SK-N-SH treated with all-trans-retinoic acid at 6 μM for 48 hours (cell line): ENCODE data around the gene KAZALD1.

Experiments
- ATAC-seq: fragments of 200-7000 bp; cut with Tn5 transposase; 3 replicates; pipeline ENCODE4 v1.9.1; 2020; ENCODE audit warnings: mild to moderate bottlenecking, moderate library complexity
- ARNTL ChIP-seq: fragments of 450-650 bp; formaldehyde crosslinking; IDR thresholded peaks from 2 replicates; pipeline ENCODE4 v1.5.0; 2020; ENCODE audit warnings: low read depth, mild to moderate bottlenecking, moderate library complexity, borderline replicate concordance
- CREB5 ChIP-seq: fragments of 250-450 bp; sonication (Bioruptor Pico); IDR thresholded peaks from 2 replicates; pipeline ENCODE4 v1.5.1; 2020; ENCODE audit warnings: low read depth, mild to moderate bottlenecking, moderate library complexity
- CSDC2 ChIP-seq: fragments of 250-450 bp; sonication (Bioruptor Pico); IDR thresholded peaks from 2 replicates; pipeline ENCODE4 v1.5.0; 2020; ENCODE audit warnings: mild to moderate bottlenecking, moderate library complexity
- GLIS3 ChIP-seq: fragments of 250-450 bp; sonication (Bioruptor Pico); IDR thresholded peaks from 2 replicates; pipeline ENCODE4 v1.5.0; 2020; ENCODE audit warnings: mild to moderate bottlenecking, moderate library complexity
- ISL1 ChIP-seq: fragments of 250-450 bp; sonication (Bioruptor Pico); IDR thresholded peaks from 2 replicates; pipeline ENCODE4 v2.1.2; 2022; ENCODE audit warnings: mild to moderate bottlenecking, moderate library complexity
- PATZ1 ChIP-seq: fragments of 250-450 bp; sonication (Bioruptor Pico); IDR thresholded peaks from 2 replicates; pipeline ENCODE4 v1.8.0; 2020; ENCODE audit warnings: mild to moderate bottlenecking, moderate library complexity, borderline replicate concordance
- PPARA ChIP-seq: fragments of 250-450 bp; sonication (Bioruptor Pico); IDR thresholded peaks from 2 replicates; pipeline ENCODE4 v1.5.0; 2020; ENCODE audit warnings: mild to moderate bottlenecking, borderline replicate concordance
- RARB ChIP-seq: fragments of 250-450 bp; sonication (Bioruptor Pico); IDR thresholded peaks from 2 replicates; pipeline ENCODE4 v1.8.0; 2021; ENCODE audit warnings: mild to moderate bottlenecking, moderate library complexity
- SNAI2 ChIP-seq: fragments of 250-450 bp; sonication (Bioruptor Pico); IDR thresholded peaks from 2 replicates; pipeline ENCODE4 v1.5.0; 2020; ENCODE audit warnings: mild to moderate bottlenecking, moderate library complexity
- TCF4 ChIP-seq: fragments of 250-450 bp; sonication (Bioruptor Pico); IDR thresholded peaks from 2 replicates; pipeline ENCODE4 v1.8.0; 2021; ENCODE audit warnings: mild to moderate bottlenecking, moderate library complexity, borderline replicate concordance
- TSHZ2 ChIP-seq: fragments of 250-450 bp; sonication (Bioruptor Pico); IDR thresholded peaks from 2 replicates; pipeline ENCODE4 v1.5.0; 2020; ENCODE audit warnings: mild to moderate bottlenecking, moderate library complexity
- ZC3H10 ChIP-seq: fragments of 250-450 bp; sonication (Bioruptor Pico); IDR thresholded peaks from 2 replicates; pipeline ENCODE4 v1.5.1; 2021; ENCODE audit warnings: mild to moderate bottlenecking, moderate library complexity
- ZFP3 ChIP-seq: fragments of 250-450 bp; sonication (Bioruptor Pico); IDR thresholded peaks from 2 replicates; pipeline ENCODE4 v1.5.0; 2020; ENCODE audit warnings: mild to moderate bottlenecking, moderate library complexity
- ZFP30 ChIP-seq: fragments of 450-650 bp; formaldehyde crosslinking; IDR thresholded peaks from 2 replicates; pipeline ENCODE4 v1.5.0; 2022; ENCODE audit warnings: mild to moderate bottlenecking, moderate library complexity
- ZNF565 ChIP-seq: fragments of 450-650 bp; formaldehyde crosslinking; conservative IDR thresholded peaks from 2 replicates; pipeline ENCODE4 v1.5.0; 2020; ENCODE audit warnings: low read depth, mild to moderate bottlenecking, moderate library complexity
- ZNF70 ChIP-seq: fragments of 450-650 bp; formaldehyde crosslinking; IDR thresholded peaks from 2 replicates; pipeline ENCODE4 v1.5.0; 2020; ENCODE audit warnings: mild to moderate bottlenecking, moderate library complexity
- ZNF8 ChIP-seq: fragments of 450-650 bp; formaldehyde crosslinking; IDR thresholded peaks from 2 replicates; pipeline ENCODE4 v1.5.0; 2020; ENCODE audit warnings: mild to moderate bottlenecking, moderate library complexity

KAZALD1 gene

GRCh38 chr10:101112799-101113594, 51.2 kb downstream of the KAZALD1 start:
- no peak for ATAC-seq
- TF ChIP-seq ZNF565 (no peak), CREB5 (CRISPR knock-in tag) (no peak), ZNF8 (CRISPR knock-in tag) (no peak), SNAI2 (CRISPR knock-in tag) (no peak), CSDC2 (no peak), ZC3H10 (no peak), GLIS3 (CRISPR knock-in tag) (no peak), ISL1 (CRISPR knock-in tag) (no peak), PPARA (CRISPR knock-in tag) (no peak), RARB (CRISPR knock-in tag) (no peak), TCF4 (CRISPR knock-in tag) (no peak), TSHZ2 (CRISPR knock-in tag) (no peak), ZFP30 (CRISPR knock-in tag) (no peak), PATZ1 (CRISPR knock-in tag) (no peak), ZFP3 (no peak)

- ATAC-seq = no peak
- no peak for TF ChIP-seq PPARA (CRISPR knock-in tag)
- no peak for TF ChIP-seq ARNTL (CRISPR knock-in tag)
- TF ChIP-seq TSHZ2 (CRISPR knock-in tag) = no peak
- TF ChIP-seq ZFP3 = no peak
- TF ChIP-seq PATZ1 (CRISPR knock-in tag) = no peak
- no peak for TF ChIP-seq SNAI2 (CRISPR knock-in tag)
- no peak for TF ChIP-seq ZNF8 (CRISPR knock-in tag)
- TF ChIP-seq ZNF70 (CRISPR knock-in tag) = no peak
- TF ChIP-seq ISL1 (CRISPR knock-in tag) = no peak
- no peak for TF ChIP-seq CREB5 (CRISPR knock-in tag)
- TF ChIP-seq, all 23 proteins: peak for 0
Observed at GRCh38 chr10:101113890-101114403, 52.2 kb downstream of the KAZALD1 start.
